Measurements from ENCODE around the gene CEMIP. TPM values are rescaled to one million over a fixed set of nuclear protein-coding genes. Genes with fewer than 3 reads are reported as not detected.

The CEMIP gene
- total and polyA plus RNA-seq, 2 experiments from 2014 or later, result 2.3 to 4.4 TPM

DNA sequence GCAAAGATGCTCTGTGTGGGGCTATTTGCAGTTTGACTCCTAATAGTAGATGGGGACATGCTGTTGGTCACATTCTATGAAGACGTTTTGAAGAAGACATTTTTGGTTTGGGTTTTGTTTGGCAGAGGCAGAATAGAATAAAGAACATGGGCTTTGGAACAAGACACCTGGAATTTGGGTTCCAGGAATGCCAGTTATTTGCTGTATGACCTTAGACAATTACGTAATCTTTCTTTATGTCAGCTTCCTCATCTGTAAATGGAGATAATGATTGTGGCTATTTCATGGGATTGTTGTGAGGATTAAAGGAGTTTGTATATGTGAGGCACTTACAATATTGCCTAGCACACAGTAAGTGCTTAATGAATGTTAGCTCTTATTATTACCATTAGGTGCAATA lies 118.9 kb downstream of the CEMIP start:
- H2AFZ ChIP-seq, result no peak overlapping the region
- no peaks in the 10 kb centered on the region for H3K79me2 ChIP-seq
- 73% methylated on average over 2 of the region's 2 CpGs for WGBS (ENCODE audit: low lambda C conversion rate, missing lambda C conversion rate)
- no peak overlapping the region for H3K27ac ChIP-seq
- no peaks in the 10 kb centered on the region for H3K9me2 ChIP-seq (replicated peaks; ENCODE audit: insufficient read depth)
- TF ChIP-seq CTCF (IDR thresholded peaks at IDR 0.05; ENCODE audit: poor library complexity), result no peak
- TF ChIP-seq EZH2 (IDR thresholded peaks at IDR 0.05; ENCODE audit: borderline replicate concordance), result no peak
- TF ChIP-seq EZH2phosphoT487 (IDR thresholded peaks at IDR 0.05; ENCODE audit: low read depth, severe bottlenecking, unreplicated experiment), result no peak
- no peak overlapping the region for H3K4me3 ChIP-seq
- H3K27me3 ChIP-seq, result no peaks in the 10 kb centered on the region
- H3K9me3 ChIP-seq (ENCODE audit: low read depth), result no peaks in the 10 kb centered on the region
- no peaks in the 10 kb centered on the region for H3K4me1 ChIP-seq (ENCODE audit: insufficient read depth)
- H3K4me2 ChIP-seq, result no peak overlapping the region
- no peak for DNase-seq (ENCODE audit: low spot score)
- no peaks in the 10 kb centered on the region for H4K20me1 ChIP-seq (ENCODE audit: insufficient read depth, poor library complexity, severe bottlenecking)
- H3K36me3 ChIP-seq (replicated peaks; ENCODE audit: insufficient read depth, low read depth), result no peaks in the 10 kb centered on the region

- TF ChIP-seq CTCF (IDR thresholded peaks at IDR 0.05; ENCODE audit: poor library complexity) (no peak), EZH2phosphoT487 (IDR thresholded peaks at IDR 0.05; ENCODE audit: low read depth, severe bottlenecking, unreplicated experiment) (no peak), EZH2 (IDR thresholded peaks at IDR 0.05; ENCODE audit: borderline replicate concordance) (no peak)
- no peak for DNase-seq (ENCODE audit: low spot score)
- H2AFZ ChIP-seq, result no peak overlapping the region
- H3K36me3 ChIP-seq (replicated peaks; ENCODE audit: insufficient read depth, low read depth), result no peaks in the 10 kb centered on the region
- no peaks in the 10 kb centered on the region for H3K9me3 ChIP-seq (ENCODE audit: low read depth)
- H3K4me2 ChIP-seq, result no peak overlapping the region
- no peak overlapping the region for H3K4me3 ChIP-seq
- WGBS (ENCODE audit: low lambda C conversion rate, missing lambda C conversion rate), result 77% methylated on average over 10 of the region's 10 CpGs
- no peaks in the 10 kb centered on the region for H4K20me1 ChIP-seq (ENCODE audit: insufficient read depth, poor library complexity, severe bottlenecking)
- H3K9me2 ChIP-seq (replicated peaks; ENCODE audit: insufficient read depth), result no peaks in the 10 kb centered on the region
- no peak overlapping the region for H3K27ac ChIP-seq
- H3K79me2 ChIP-seq, result no peaks in the 10 kb centered on the region
- H3K27me3 ChIP-seq, result no peaks in the 10 kb centered on the region
- no peaks in the 10 kb centered on the region for H3K4me1 ChIP-seq (ENCODE audit: insufficient read depth)
These were observed 123.2 kb downstream of the CEMIP start for GRCh38 chr15:80902298-80902801.

DNA sequence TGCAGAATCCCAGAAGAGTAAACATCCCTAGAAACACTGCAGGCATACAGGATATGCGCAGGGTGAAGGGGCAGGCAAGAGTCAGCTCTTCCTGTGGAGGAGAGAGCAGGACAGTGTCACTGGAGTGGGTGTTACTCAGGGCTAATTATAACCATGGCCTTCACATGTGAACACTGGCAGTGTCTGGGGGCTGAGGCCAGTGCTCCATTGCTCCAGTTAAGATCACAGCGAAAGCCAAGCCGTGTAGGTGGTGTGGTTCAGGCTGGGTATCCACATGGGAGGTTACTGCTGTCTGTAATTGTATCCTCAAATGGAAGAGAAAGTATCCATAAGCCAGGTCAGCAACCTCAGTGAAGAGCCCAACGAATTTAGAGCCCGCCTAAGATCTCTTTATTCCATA lies 125.8 kb downstream of the CEMIP start:
- Histone ChIP-seq H3K36me3 (replicated peaks; ENCODE audit: insufficient read depth, low read depth) (no peaks in the 10 kb centered on the region), H3K4me1 (ENCODE audit: insufficient read depth) (no peaks in the 10 kb centered on the region), H3K9me2 (replicated peaks; ENCODE audit: insufficient read depth) (no peaks in the 10 kb centered on the region), H3K79me2 (no peaks in the 10 kb centered on the region), H4K20me1 (ENCODE audit: insufficient read depth, poor library complexity, severe bottlenecking) (no peaks in the 10 kb centered on the region), H3K4me2 (no peak overlapping the region), H2AFZ (no peak overlapping the region), H3K4me3 (no peak overlapping the region), H3K27me3 (no peaks in the 10 kb centered on the region), H3K9me3 (ENCODE audit: low read depth) (no peaks in the 10 kb centered on the region), H3K27ac (no peak overlapping the region)
- no peak for TF ChIP-seq CTCF (IDR thresholded peaks at IDR 0.05; ENCODE audit: poor library complexity)
- TF ChIP-seq EZH2 (IDR thresholded peaks at IDR 0.05; ENCODE audit: borderline replicate concordance), result no peak
- TF ChIP-seq EZH2phosphoT487 (IDR thresholded peaks at IDR 0.05; ENCODE audit: low read depth, severe bottlenecking, unreplicated experiment), result no peak
- no peak for DNase-seq (ENCODE audit: low spot score)
- WGBS (ENCODE audit: low lambda C conversion rate, missing lambda C conversion rate), result 80% methylated on average over 5 of the region's 5 CpGs
